Neural crest cell (in vitro differentiated cells): ENCODE results near the gene MTUS2. TPM values are rescaled to one million over a fixed set of nuclear protein-coding genes. Genes with fewer than 3 reads are reported as not detected.

Source experiments
- DNase-seq: peaks from one replicate; pipeline ENCODE4 v3.0.0; 2021; ENCODE audit warnings: low read depth, mixed read lengths, low spot score
- H3K27ac Mint-ChIP-seq: one replicate; pipeline ENCODE4 v1.8.0; 2021; ENCODE audit warnings: mild to moderate bottlenecking, mixed read lengths; ENCODE audit not compliant: unreplicated experiment
- H3K27me3 Mint-ChIP-seq: 2 replicates; pipeline ENCODE4 v1.8.0; 2021; ENCODE audit warnings: low read depth, mild to moderate bottlenecking, mixed read lengths
- H3K36me3 Mint-ChIP-seq: 2 replicates; pipeline ENCODE4 v1.8.0; 2021; ENCODE audit warnings: low read depth, mild to moderate bottlenecking, mixed read lengths
- H3K4me1 Mint-ChIP-seq: 2 replicates; pipeline ENCODE4 v1.8.0; 2021; ENCODE audit warnings: mixed read lengths
- H3K4me3 Mint-ChIP-seq: one replicate; pipeline ENCODE4 v1.8.0; 2021; ENCODE audit warnings: mild to moderate bottlenecking, mixed read lengths
- H3K9me3 Mint-ChIP-seq: 2 replicates; pipeline ENCODE4 v1.8.0; 2021; ENCODE audit warnings: mixed read lengths
- total RNA-seq: library from RNA; stranded (reverse); gene quantifications from 2 replicates; pipeline ENCODE4 v1.2.1, GENCODE V29; 2021
- TF ChIP-seq, protein P1 (sequence below): fragments of 200-600 bp; sonication (generic); conservative IDR thresholded peaks from 2 replicates; pipeline ENCODE4 v1.5.0; 2021; ENCODE audit warnings: antibody characterized with exemption, mild to moderate bottlenecking

Gene MTUS2
- total RNA-seq, 1 donor from 2014 or later = 0.91 TPM

DNA sequence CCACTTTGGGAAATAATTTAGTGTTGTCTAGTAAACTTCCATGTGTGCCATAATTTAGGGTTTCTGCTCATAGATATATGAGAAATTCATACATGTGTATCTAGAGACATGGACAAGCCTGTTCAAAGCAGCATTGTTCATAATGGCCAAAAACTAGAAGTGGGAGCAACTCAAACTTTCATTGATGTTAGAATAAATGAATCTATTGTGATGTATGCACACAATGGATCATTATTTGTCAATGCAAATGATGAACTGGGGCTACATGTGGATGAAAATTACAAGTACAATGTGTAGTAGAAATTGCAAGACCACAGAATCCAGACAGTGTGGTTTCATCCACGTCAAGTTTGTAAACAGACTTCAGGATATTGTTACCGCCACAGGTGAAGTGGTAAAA lies 490.7 kb downstream of the MTUS2 start:
- peaks cover 17% of the 10 kb centered on the region for H3K9me3 Mint-ChIP-seq
- no peak overlapping the region for H3K27ac Mint-ChIP-seq
- H3K36me3 Mint-ChIP-seq = no peaks in the 10 kb centered on the region
- peaks cover 6% of the 10 kb centered on the region for H3K27me3 Mint-ChIP-seq
- no peak for DNase-seq
- H3K4me1 Mint-ChIP-seq = no peaks in the 10 kb centered on the region
- TF ChIP-seq, protein P1, sequence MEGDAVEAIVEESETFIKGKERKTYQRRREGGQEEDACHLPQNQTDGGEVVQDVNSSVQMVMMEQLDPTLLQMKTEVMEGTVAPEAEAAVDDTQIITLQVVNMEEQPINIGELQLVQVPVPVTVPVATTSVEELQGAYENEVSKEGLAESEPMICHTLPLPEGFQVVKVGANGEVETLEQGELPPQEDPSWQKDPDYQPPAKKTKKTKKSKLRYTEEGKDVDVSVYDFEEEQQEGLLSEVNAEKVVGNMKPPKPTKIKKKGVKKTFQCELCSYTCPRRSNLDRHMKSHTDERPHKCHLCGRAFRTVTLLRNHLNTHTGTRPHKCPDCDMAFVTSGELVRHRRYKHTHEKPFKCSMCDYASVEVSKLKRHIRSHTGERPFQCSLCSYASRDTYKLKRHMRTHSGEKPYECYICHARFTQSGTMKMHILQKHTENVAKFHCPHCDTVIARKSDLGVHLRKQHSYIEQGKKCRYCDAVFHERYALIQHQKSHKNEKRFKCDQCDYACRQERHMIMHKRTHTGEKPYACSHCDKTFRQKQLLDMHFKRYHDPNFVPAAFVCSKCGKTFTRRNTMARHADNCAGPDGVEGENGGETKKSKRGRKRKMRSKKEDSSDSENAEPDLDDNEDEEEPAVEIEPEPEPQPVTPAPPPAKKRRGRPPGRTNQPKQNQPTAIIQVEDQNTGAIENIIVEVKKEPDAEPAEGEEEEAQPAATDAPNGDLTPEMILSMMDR = no peak
- H3K4me3 Mint-ChIP-seq = no peak overlapping the region

DNA sequence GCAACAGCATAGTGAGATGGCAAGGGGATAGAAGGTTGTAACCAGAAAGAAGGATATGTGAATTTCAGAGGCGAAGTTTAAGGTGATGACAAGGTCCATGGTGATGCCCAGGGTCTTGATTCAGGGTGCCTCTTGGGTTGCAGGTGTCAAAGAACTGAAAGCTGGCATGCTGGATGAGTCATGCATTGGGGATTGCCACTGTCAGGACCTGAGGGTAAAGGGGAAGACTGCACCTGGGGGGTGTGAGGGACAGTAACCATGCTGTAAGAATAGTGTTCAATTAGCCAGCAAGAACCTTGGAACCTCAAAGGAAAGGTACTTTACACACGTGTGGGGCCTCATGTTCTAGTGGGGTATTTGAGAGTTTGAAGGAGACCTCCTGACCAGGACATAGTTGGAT lies 495.7 kb downstream of the MTUS2 start:
- H3K4me3 Mint-ChIP-seq = no peak overlapping the region
- TF ChIP-seq, protein P1 = no peak
- no peaks in the 10 kb centered on the region for H3K36me3 Mint-ChIP-seq
- DNase-seq = no peak
- H3K9me3 Mint-ChIP-seq = no peaks in the 10 kb centered on the region
- peaks cover 7% of the 10 kb centered on the region for H3K4me1 Mint-ChIP-seq
- peaks cover 2% of the 10 kb centered on the region for H3K27me3 Mint-ChIP-seq
- no peak overlapping the region for H3K27ac Mint-ChIP-seq

DNA sequence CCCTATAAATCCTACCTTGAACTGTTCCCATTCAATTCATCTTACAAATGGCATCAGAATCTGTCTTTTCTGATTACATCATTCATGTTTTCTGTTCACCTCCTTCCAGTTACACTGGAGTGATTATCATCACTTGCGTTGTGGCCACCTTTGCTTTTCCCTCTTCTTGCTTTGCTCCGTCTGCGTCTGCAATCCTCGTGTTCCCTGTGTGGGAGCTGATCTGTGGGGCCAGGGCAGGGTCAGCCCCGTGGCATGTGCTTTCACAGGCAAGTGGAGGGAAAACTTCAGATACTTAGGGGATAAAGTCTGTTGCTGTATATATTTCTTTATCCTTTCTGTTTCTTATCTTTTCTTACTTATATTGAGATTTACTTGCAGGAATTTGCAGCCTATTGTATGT lies 497.7 kb downstream of the MTUS2 start:
- Mint-ChIP-seq H3K27ac (no peak overlapping the region), H3K4me1 (peaks cover 7% of the 10 kb centered on the region), H3K9me3 (no peaks in the 10 kb centered on the region), H3K4me3 (no peak overlapping the region), H3K27me3 (no peaks in the 10 kb centered on the region), H3K36me3 (no peaks in the 10 kb centered on the region)
- TF ChIP-seq, protein P1 = no peak
- no peak for DNase-seq

DNA sequence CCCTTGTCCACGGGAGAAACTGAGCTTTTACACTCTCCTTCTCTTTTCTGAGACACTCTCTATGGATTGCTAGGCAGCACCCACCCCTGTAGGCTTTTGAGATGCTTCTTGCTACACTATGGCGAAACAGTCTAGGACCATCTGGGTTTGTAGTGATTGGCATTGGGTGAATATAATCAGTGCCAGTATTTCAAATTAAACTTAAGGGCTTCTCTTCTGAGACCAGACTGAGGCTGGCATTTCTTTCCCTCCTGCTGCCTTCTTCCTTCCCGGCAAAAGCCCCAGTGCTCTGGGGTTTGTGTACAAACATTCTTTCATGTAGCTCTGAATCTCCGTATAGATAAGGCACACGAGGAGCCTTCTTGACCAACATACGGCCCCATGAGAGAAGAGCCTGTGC lies 498.6 kb downstream of the MTUS2 start:
- H3K27ac Mint-ChIP-seq = no peak overlapping the region
- no peak overlapping the region for H3K4me3 Mint-ChIP-seq
- H3K27me3 Mint-ChIP-seq = no peaks in the 10 kb centered on the region
- TF ChIP-seq, protein P1 = no peak
- DNase-seq = no peak
- H3K4me1 Mint-ChIP-seq = peaks cover 7% of the 10 kb centered on the region
- H3K9me3 Mint-ChIP-seq = no peaks in the 10 kb centered on the region
- no peaks in the 10 kb centered on the region for H3K36me3 Mint-ChIP-seq

DNA sequence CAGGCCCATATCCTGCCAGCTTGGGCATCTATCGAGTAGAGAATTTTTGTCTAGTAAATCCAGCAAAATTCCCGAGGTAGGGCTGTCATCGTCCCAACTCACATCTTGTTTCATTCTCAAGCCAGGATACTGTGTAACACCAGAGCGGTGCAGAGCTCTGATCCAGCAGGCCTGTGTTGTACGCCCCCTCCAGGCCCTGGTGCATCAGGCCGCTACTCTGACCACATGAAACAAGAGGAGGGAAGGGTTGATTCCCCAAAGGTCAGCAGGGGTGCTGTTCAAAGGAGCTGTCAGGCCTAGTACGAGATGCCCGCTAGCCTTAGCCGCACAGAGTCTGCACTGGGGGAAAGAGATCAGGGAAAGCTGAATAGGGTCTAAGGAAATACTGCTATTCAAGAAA lies 499.3 kb downstream of the MTUS2 start:
- Mint-ChIP-seq H3K4me3 (no peak overlapping the region), H3K36me3 (no peaks in the 10 kb centered on the region), H3K4me1 (peaks cover 7% of the 10 kb centered on the region), H3K27ac (no peak overlapping the region), H3K27me3 (no peaks in the 10 kb centered on the region), H3K9me3 (no peaks in the 10 kb centered on the region)
- DNase-seq = peak; percentile 2
- TF ChIP-seq, protein P1 = no peak

DNA sequence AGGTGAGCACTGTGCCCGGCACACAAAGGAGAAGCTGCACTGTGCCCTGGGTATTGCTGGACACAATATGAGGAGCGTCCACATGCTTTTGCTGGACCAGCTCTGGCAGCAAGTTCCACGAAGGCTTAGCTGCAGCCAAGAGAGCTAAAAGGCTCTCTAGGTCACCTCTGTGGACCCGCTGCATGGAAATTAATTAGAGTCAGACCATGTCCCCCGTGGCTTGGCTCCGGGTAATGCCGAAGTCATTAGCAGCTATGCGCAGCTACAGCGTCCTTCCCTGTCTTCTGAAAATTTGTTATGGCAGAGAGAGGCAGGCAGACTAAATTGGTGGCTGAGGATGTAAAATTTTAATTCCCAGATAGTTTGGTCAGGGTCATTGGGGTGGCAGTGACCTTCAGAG lies 503.8 kb downstream of the MTUS2 start:
- no peak for DNase-seq
- Mint-ChIP-seq H3K9me3 (no peaks in the 10 kb centered on the region), H3K27me3 (peaks cover 2% of the 10 kb centered on the region), H3K36me3 (no peaks in the 10 kb centered on the region), H3K4me3 (no peak overlapping the region), H3K27ac (no peak overlapping the region), H3K4me1 (peaks cover 5% of the 10 kb centered on the region)
- TF ChIP-seq, protein P1 = no peak
